Cardiac muscle cell (in vitro differentiated cells and primary cell): ENCODE data around the gene PARVA. TPM values are rescaled to one million over a fixed set of nuclear protein-coding genes. Genes with fewer than 3 reads are reported as not detected.
"Not testable (repeated sequence)": the region's sequence is repeated elsewhere in the genome, so short reads cannot be mapped to it uniquely, and the experiment has no call there.

Experiments
- DNase-seq, 2 donors: peaks; one replicate each; pipeline versions ENCODE4 v3.0.0 to v3.0.0-alpha.2; 2010 to 2017; ENCODE audit warnings: low read depth in 1 of 2, low spot score in 1 of 2
- H3K27ac ChIP-seq: fragments of 200-600 bp; sonication (generic); 2 replicates; pipeline ENCODE4 v1.5.1; 2016
- H3K27me3 ChIP-seq: fragments of 200-600 bp; sonication (generic); 2 replicates; pipeline ENCODE4 v1.6.0; 2016; ENCODE audit warnings: control low read depth
- H3K36me3 ChIP-seq: fragments of 200-600 bp; sonication (generic); 2 replicates; pipeline ENCODE4 v1.5.1; 2016; ENCODE audit warnings: control low read depth
- H3K4me1 ChIP-seq: fragments of 200-600 bp; sonication (generic); 2 replicates; pipeline ENCODE4 v1.8.1; 2017; ENCODE audit warnings: low read depth, mild to moderate bottlenecking, mixed run types
- H3K4me3 ChIP-seq: fragments of 200-600 bp; sonication (generic); 2 replicates; pipeline ENCODE4 v1.5.1; 2016; ENCODE audit warnings: mild to moderate bottlenecking
- H3K9me3 ChIP-seq: fragments of 200-600 bp; sonication (generic); 2 replicates; pipeline ENCODE4 v1.5.1; 2017; ENCODE audit warnings: low read depth, mild to moderate bottlenecking, control low read depth
- polyA plus RNA-seq: library from polyadenylated mRNA; unstranded; fragments of >200 nt; fragmentation: Nextera tagmentation; extraction: Ambion mirVana; gene quantifications from 2 replicates; pipeline ENCODE4 v1.2.1, GENCODE V29; 2016
- total RNA-seq: library from RNA; depleted of rRNA; stranded (reverse); fragments of >200 nt; gene quantifications from 2 replicates; pipeline ENCODE4 v1.2.3, GENCODE V29; 2016
- TF ChIP-seq, protein P1 (sequence below): IDR thresholded peaks from 2 replicates; pipeline ENCODE4 v1.5.1; 2012; ENCODE audit warnings: low read depth, mild to moderate bottlenecking, low read length

Gene PARVA
- total and polyA plus RNA-seq, 2 experiments from 2014 or later = 13.0 to 24.2 TPM

DNA sequence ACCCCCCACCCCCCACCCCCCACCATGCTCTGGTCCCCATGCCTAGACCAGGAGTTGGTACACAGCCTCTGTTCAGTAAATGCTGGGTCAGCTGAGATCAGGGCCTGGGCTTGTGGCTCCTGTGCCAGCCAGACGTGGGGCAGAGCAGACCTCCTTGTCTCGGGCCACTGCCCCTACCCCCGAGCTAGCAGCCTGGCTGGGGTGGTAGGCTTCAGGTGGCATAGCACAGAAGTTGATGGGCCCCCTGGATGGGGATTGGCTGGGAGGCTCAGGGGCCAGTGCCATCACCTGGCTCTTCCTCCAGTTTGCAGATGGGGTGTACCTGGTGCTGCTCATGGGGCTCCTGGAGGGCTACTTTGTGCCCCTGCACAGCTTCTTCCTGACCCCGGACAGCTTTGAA is 139.9 kb downstream of the PARVA start:
- H3K4me1 ChIP-seq = no peaks in the 10 kb centered on the region
- TF ChIP-seq, protein P1, sequence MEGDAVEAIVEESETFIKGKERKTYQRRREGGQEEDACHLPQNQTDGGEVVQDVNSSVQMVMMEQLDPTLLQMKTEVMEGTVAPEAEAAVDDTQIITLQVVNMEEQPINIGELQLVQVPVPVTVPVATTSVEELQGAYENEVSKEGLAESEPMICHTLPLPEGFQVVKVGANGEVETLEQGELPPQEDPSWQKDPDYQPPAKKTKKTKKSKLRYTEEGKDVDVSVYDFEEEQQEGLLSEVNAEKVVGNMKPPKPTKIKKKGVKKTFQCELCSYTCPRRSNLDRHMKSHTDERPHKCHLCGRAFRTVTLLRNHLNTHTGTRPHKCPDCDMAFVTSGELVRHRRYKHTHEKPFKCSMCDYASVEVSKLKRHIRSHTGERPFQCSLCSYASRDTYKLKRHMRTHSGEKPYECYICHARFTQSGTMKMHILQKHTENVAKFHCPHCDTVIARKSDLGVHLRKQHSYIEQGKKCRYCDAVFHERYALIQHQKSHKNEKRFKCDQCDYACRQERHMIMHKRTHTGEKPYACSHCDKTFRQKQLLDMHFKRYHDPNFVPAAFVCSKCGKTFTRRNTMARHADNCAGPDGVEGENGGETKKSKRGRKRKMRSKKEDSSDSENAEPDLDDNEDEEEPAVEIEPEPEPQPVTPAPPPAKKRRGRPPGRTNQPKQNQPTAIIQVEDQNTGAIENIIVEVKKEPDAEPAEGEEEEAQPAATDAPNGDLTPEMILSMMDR = no peak
- no peaks in the 10 kb centered on the region for H3K27me3 ChIP-seq
- H3K36me3 ChIP-seq = no peaks in the 10 kb centered on the region
- H3K27ac ChIP-seq = no peak overlapping the region
- DNase-seq = no peak
- no peaks in the 10 kb centered on the region for H3K9me3 ChIP-seq
- no peak overlapping the region for H3K4me3 ChIP-seq

GRCh38 chr11:12517741-12518140 is 140.4 kb downstream of the PARVA start:
- no peak for DNase-seq
- no peaks in the 10 kb centered on the region for H3K9me3 ChIP-seq
- H3K4me3 ChIP-seq = no peak overlapping the region
- TF ChIP-seq, protein P1 = no peak
- H3K27me3 ChIP-seq = no peaks in the 10 kb centered on the region
- no peak overlapping the region for H3K27ac ChIP-seq
- no peaks in the 10 kb centered on the region for H3K4me1 ChIP-seq
- H3K36me3 ChIP-seq = no peaks in the 10 kb centered on the region

DNA sequence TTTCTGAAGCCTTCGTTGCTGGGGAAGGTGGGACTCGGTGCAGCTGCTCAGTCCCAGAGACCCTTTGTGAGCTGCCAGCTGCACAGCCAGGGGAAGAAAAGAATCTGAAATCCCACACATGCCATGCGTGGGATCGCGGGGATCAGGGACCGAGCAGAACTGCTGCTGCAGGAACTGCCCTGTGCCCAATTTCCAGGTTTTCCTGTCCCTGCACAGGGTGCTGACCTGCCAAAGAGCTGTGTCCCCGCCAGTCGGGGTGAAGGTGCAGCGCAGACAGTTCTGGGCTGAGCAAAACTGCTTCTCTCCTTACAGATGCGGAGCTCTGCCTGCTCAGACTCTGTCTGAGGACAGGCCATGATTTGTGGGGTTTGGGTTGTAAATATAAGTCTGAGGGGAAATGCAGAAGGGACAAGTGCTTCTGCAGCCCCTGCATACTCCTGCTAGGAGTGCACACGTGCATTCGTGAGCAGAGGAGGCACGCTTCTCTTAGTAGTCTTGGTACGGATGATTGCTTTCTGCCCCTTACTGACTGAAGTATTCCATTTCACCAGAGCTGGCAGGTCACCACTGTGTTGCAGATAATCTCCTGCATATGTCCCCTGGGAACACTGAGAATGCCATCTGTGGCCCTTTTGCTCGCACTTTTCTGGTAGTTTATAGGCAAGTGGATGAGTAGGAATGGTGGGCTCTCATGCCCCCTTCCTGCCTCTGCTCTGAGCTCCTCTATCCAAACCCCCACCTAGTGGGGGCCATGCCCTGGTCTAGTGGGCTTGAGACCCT is 141.4 kb downstream of the PARVA start:
- H3K27me3 ChIP-seq = no peaks in the 10 kb centered on the region
- no peak for DNase-seq
- no peak overlapping the region for H3K4me3 ChIP-seq
- H3K27ac ChIP-seq = no peak overlapping the region
- peaks cover 7% of the 10 kb centered on the region for H3K4me1 ChIP-seq
- no peaks in the 10 kb centered on the region for H3K36me3 ChIP-seq
- TF ChIP-seq, protein P1 = no peak
- H3K9me3 ChIP-seq = no peaks in the 10 kb centered on the region

- Histone ChIP-seq H3K9me3 (no peaks in the 10 kb centered on the region), H3K4me1 (peaks cover 11% of the 10 kb centered on the region), H3K27ac (no peak overlapping the region), H3K36me3 (no peaks in the 10 kb centered on the region), H3K27me3 (no peaks in the 10 kb centered on the region), H3K4me3 (no peak overlapping the region)
- DNase-seq = no peak
- TF ChIP-seq, protein P1 = no peak
Observed at GRCh38 chr11:12520054-12520453, 142.7 kb downstream of the PARVA start.

DNA sequence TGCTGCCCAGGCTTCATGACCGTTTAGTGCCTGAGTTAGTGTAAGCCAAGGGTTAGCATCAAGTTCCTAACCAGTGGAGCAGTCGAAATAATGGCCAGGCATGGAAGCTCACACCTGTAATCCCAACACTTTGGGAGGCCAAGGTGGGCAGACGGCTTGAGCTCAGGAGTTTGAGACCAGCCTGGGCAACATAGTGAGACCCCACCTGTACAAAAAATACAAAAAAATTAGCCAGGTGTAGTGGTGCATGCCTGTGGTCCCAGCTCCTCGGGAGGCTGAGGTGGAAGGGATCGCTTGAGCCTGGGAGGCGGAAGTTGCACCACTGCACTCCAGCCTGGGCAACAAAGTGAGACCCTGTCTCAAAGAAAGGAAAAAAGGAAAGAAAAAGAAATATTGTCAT is 143.2 kb downstream of the PARVA start:
- peaks cover 11% of the 10 kb centered on the region for H3K4me1 ChIP-seq
- not testable (repeated sequence) for DNase-seq, H3K36me3 ChIP-seq, H3K9me3 ChIP-seq, H3K27me3 ChIP-seq, H3K4me3 ChIP-seq, H3K27ac ChIP-seq

- H3K27me3 ChIP-seq = no peaks in the 10 kb centered on the region
- peak in 1 of 2 donors; percentile 9 for DNase-seq
- H3K4me1 ChIP-seq = peaks cover 11% of the 10 kb centered on the region
- peak overlapping the region; percentile 77 for H3K27ac ChIP-seq
- no peaks in the 10 kb centered on the region for H3K36me3 ChIP-seq
- H3K4me3 ChIP-seq = no peak overlapping the region
- no peaks in the 10 kb centered on the region for H3K9me3 ChIP-seq
- TF ChIP-seq, protein P1 = no peak
Observed at GRCh38 chr11:12523180-12523924, 146.0 kb downstream of the PARVA start.
